8988T (cell line): Measurements from ENCODE around the gene OR6C2.
"Not testable (repeated sequence)": the region's sequence is repeated elsewhere in the genome, so short reads cannot be mapped to it uniquely, and the experiment has no call there.

Source experiments
- DNase-seq: peaks from one replicate; pipeline ENCODE4 v3.0.0; 2011

Gene OR6C2

DNA sequence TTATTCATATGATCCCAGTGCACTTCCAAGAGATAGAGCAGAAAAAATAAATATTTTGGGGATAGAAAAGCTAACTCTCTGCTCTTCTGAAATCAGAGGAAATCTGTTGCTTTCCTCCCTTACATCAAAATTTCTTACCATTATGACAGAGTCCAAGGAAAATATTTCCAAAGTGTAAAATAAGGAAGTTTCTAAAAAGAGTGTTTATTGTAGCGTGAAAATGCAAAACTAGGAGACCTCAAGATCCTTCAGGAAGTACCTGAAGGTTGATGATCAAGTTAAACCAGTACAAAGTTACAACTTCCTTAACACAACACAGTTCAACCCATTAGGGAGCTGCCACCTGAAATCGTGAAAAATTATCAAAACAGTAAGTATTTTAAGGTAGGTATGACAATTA is at the start of gene OR6C2:
OR6C2 (plus strand) TSS at position 301 of the 400 bp plus-strand sequence. CDS start 8,138 bp downstream, outside the sequence.
- DNase-seq: no peak

- DNase-seq: no peak
Observed at GRCh38 chr12:55396326-55396725, 47.5 kb upstream of the OR6C2 start.

- DNase-seq: no peak
Observed at GRCh38 chr12:55400229-55400628, 43.6 kb upstream of the OR6C2 start, which contains the start of gene OR6C65. Gene OR6C65, plus strand, starts transcription at chr12:55400529. Its CDS starts 0 bp downstream, at chr12:55400529.

DNA sequence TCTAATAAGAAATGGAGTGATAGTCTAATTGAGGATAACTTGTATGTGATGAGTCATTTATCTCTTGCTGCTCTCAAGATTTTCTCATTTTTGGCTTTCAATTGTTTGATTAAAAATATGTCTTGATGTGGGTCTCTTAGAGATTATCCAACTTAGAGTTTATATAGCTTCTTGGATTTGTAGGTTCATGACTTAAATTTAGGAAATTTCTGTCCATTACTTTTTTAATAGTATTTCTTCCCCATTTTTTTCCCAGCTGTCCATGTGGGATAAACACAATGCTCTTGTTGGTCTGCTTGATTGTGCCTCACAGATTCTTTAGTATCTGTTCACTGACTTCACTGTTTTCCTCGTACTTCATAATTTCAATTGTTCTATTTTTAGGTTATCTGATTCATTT is 36.0 kb upstream of the OR6C2 start:
- DNase-seq: no peak

GRCh38 chr12:55409133-55409532 is 34.7 kb upstream of the OR6C2 start:
- not testable (repeated sequence) for DNase-seq

- DNase-seq: not testable (repeated sequence)
Observed at GRCh38 chr12:55412138-55412537, 31.7 kb upstream of the OR6C2 start.

DNA sequence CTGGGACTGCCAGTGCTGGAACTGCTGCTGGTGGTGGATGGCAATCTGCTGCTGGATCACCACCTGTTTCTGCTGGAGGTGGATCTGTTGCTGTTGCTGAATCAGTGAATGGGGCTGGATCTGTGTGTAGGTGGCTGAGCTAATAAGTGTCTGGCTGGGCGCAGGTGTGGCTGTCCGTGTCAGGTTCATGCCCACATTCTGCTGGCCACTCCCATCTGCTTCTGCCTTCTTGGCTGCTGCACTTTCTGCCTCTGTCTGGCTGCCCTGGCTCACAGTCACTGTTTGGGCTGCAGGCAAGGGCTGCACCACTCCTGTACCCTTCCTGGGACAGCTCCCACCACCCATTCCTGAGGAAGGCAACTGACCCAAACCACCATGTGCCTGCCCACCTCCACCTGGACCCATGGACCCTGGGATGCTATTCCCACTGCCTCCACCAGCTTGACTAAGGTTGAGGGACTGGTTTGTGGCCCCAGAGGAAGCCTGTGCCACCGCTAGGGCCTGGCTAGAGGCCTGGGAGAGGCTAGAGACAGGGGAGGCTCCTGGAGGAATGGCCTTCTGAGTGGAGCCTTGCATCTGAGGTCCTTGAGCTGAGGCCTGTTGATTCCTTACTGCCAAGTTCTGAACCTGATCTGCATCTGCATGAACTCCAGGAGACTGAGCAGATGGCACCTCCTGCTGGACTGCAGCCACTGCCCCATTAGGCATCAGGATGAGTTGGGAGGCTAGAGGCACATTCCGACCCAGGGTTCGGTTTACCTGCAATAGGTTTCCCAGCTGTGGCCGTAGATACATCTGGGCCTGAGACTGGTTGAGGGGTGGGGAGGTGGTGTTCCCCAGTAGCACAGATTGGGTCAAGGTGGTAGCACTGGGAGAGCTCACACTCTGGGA is 30.1 kb upstream of the OR6C2 start:
- DNase-seq: not testable (repeated sequence)

GRCh38 chr12:55414396-55414823 is 29.5 kb upstream of the OR6C2 start:
- not testable (repeated sequence) for DNase-seq

GRCh38 chr12:55414889-55415288 is 29.0 kb upstream of the OR6C2 start:
- DNase-seq: not testable (repeated sequence)

DNA sequence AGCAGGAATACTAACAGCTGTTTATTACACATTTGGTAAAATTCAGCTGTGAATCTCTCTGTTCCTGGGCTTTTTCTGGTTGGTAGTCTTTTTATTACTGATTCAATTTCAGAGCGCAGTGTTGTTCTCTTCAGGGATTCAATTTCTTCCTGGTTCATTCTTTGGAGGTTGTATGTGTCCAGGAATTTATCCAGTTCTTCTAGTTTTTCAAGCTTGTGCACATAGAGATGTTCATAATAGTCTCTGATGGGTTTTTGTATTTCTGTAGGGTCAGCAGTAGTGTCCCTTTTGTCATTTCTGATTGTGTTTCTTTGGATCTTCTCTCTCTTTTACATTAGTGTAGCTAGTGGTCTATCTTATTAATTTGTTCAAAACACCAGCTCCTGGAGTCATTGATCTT is 26.9 kb upstream of the OR6C2 start:
- no peak for DNase-seq

GRCh38 chr12:55420307-55420962 is 23.4 kb upstream of the OR6C2 start:
- no peak for DNase-seq

GRCh38 chr12:55425954-55426353 is 17.9 kb upstream of the OR6C2 start, which contains the start of gene OR6C76:
Gene OR6C76, plus strand, starts transcription at chr12:55426254. Its CDS starts 0 bp downstream, at chr12:55426254.
- DNase-seq: no peak

DNA sequence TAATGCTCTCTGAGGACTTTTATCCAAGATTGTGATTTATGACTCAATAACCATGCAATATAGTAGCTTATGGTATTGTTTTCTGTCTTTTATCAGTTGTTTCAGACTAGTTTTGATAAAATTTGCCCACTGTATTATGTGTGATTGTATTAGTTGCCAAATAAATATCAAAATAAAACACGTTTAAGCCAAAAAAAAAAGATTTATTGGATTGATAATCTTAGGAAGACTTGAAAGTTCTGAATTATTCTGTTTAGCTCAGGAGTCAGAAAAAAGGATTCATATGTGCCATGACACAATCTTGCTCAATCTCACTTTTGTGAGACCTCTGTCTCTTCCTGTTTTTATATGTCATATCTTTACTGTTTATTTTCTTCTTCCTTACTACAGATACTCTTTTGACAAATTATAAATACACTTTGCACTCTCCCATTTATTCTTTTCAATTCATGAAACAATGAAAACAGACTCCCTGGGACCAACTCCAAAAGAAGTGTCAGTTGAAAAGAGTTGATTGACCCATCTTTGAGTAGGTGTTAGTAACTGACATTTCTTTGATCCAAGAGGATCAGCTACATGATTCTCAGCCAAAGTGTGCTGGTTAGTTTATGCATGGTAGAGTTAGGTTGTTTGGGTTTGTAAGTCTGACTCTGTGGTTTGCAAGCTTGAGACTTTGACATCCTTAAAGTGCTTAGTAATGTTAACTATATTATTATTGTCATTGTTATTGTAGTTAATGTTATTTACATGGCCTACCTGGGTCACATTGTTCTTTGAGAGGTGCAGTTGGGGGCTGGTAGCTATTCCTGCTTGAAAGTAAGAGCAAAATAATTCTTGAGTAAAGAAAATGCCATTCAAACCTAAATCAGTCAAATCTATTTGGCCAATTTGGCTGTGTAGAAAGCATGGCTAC is 15.3 kb upstream of the OR6C2 start:
- DNase-seq: no peak

DNA sequence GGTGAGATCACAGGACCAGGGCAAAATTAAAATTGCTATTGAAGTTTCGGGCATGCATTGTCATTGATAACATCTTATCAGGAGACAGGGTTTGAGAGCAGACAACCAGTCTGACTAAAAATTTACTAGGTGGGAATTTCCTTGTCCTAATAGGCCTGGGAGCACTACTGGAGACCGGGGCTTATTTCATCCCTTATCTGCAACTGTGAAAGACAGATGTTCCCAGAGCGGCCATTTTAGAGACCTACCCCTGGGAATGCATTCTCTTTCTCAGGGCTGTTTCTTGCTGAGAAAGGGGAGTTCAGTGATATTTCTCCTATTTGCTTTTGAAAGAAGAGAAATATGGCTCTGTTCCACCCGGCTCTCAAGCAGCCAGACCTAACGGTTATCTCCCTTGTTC is 2.6 kb upstream of the OR6C2 start:
- DNase-seq: not testable (repeated sequence)

GRCh38 chr12:55445357-55445756 is 1.5 kb downstream of the OR6C2 start:
- DNase-seq: no peak

GRCh38 chr12:55446326-55446725 is 2.5 kb downstream of the OR6C2 start:
- DNase-seq: no peak

DNA sequence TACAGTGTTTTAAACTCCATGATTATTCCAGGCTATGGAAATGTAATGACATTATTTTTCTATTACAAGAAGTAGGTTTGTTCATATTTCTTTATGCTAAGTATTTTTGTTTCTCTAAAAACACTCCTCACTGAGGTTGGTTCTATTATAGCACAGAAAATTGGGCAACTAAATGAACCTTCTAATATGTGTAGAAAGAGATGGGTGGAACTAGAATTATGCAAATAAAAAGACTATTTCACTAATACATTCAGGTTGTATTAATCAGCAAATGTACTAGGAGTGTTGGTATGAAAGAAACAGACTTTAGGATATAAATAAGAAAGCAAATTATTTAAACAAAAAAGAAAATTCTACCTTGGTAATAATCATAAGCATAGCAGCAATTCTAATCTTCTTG is 4.9 kb downstream of the OR6C2 start:
- no peak for DNase-seq

GRCh38 chr12:55464926-55465325 is 21.1 kb downstream of the OR6C2 start:
- not testable (repeated sequence) for DNase-seq

DNA sequence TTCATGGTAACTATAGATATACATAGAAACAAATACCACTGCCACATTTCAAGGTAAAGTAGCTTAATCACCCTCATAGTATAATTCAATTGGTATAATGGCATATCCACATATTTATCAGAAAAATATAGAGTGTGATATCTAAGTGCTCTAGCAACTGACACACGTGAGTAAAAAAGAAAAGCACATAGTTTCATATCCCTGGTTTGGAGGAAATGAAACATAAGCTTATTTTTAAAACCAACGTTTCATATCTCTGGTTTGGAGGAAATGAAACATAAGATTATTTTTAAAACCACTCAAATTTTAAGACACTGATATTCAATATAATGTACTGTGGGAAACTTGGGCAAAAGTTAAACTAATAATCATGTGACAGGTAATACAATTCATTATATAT is 24.0 kb downstream of the OR6C2 start:
- no peak for DNase-seq

DNA sequence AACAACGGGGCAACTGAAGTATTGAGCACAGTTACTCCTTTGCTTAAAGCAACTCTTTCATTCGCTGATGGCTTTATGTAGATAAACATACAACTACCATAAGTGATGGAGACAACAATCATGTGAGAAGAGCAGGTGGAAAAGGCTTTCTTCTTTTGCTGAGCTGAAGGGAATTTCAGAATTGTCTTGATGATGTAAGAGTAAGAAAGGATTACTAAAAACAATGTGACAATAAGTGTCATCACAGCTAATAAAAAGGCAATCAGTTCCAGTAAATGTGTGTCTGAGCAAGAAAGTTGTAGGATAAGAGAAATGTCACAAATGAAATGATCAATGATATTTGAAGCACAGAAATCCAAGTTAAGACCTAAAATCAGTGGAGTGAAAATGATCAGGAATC is 25.4 kb downstream of the OR6C2 start:
- DNase-seq: no peak

DNA sequence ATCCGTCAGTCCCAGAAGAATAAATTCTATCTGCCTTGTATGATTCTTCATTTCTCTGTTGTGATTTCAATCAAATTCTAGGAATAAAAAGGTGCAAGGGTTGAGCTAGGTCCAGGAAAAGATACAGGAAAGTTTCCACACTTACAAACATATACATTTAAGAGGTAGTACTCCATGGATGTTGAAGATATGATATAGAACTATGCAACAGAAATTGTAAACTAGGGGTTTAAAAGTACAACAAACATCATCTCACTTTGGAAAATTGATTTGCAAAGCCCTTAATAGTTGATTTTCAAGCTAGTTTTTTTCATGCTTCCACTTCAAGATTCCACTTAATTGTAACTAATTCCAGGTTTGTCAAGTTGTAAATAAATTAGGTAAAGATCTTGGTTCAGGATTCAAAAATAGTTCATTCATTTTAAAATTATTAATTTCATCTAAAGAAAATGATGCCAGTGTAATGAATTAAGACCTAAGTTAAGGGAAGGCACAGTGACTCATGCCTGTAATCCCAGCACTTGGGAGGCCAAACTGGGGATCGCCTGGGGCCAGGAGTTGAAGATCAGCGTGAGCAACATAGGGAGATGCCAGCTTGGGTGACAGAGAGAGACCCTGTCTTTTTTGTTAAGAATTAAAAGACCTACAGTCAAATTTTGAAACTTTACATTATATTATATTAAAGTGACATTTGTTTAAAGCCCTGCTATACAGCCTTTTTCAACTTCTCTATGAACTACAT is 26.4 kb downstream of the OR6C2 start, which contains the start of gene OR6C70:
OR6C70 (minus strand) TSS at position 51 of the 742 bp plus-strand sequence; CDS start at position 51, 0 bp downstream.
- DNase-seq: no peak

DNA sequence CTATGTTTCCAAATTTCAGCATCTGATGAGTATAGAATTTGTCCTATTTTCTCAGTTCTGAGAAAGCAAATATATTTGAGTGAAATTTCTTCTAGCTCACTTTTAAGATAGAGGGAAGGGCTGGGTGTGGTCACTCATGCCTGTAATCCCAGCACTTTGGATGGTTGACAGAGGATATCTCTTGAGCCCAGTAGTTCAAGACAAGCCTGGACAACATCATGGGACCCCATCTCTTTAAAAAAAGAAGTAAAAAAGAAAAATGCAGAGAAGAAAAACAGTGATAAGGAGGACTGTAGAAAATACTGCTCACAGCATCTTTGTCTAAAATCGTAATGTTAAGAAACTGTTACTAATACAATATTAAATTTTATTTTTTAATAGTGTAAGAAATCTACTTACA is 28.4 kb downstream of the OR6C2 start:
- DNase-seq: no peak
